Sigmoid colon (tissue), 7 donors: ENCODE data around the gene TMEM184C. TPM values are rescaled to one million over a fixed set of nuclear protein-coding genes. Genes with fewer than 3 reads are reported as not detected.

ENCODE experiments used
- DNase-seq: peaks from one replicate; pipeline ENCODE4 v3.0.0-alpha.2; 2019
- H3K27ac ChIP-seq, 4 donors: fragments of 200-600 bp; sonication (generic); one replicate each; pipeline ENCODE4 v1.5.1; 2016 to 2019; ENCODE audit warnings: mild to moderate bottlenecking in 1 of 4
- H3K27me3 ChIP-seq, 3 donors: fragments of 200-600 bp; sonication (generic); one replicate each; pipeline ENCODE4 v1.5.1; 2019; ENCODE audit warnings: mild to moderate bottlenecking in 1 of 3
- H3K36me3 ChIP-seq, 4 donors: fragments of 200-600 bp; sonication (generic); one replicate each; pipeline ENCODE4 v1.5.1; 2016 to 2019
- H3K4me1 ChIP-seq, 4 donors: fragments of 200-600 bp; sonication (generic); one replicate each; pipeline ENCODE4 v1.5.1; 2017 to 2019
- H3K4me3 ChIP-seq, 4 donors: fragments of 200-600 bp; sonication (generic); one replicate each; pipeline ENCODE4 v1.5.1; 2017 to 2019; ENCODE audit warnings: mild to moderate bottlenecking in 2 of 4, moderate library complexity in 1 of 4
- H3K9me3 ChIP-seq, 4 donors: fragments of 200-600 bp in 3 of 4; sonication (generic) in 3 of 4; one replicate each; pipeline versions ENCODE4 v1.5.1 to v1.6.1; 2013 to 2019
- CTCF ChIP-seq, 4 experiments: fragments of 450-650 bp in 3 of 4; fragments of 200-600 bp in 1 of 4; IDR thresholded peaks; one replicate each; pipeline ENCODE4 v1.5.1; 2016 to 2019; ENCODE audit warnings: antibody characterized with exemption in 4 of 4, mild to moderate bottlenecking in 3 of 4, moderate library complexity in 2 of 4
- EP300 ChIP-seq, 4 donors: sonication (generic); formaldehyde crosslinking; IDR thresholded peaks; one replicate each; pipeline ENCODE4 v1.6.1; 2017; ENCODE audit warnings: antibody characterized with exemption in 4 of 4
- POLR2A ChIP-seq, 2 donors: fragments of 450-650 bp; IDR thresholded peaks; one replicate each; pipeline ENCODE4 v1.6.1; 2016; ENCODE audit warnings: antibody characterized with exemption in 2 of 2, mild to moderate bottlenecking in 2 of 2, moderate library complexity in 2 of 2
- POLR2AphosphoS5 ChIP-seq, 4 donors: sonication (generic); formaldehyde crosslinking; IDR thresholded peaks; one replicate each; pipeline ENCODE4 v1.6.1; 2017; ENCODE audit warnings: antibody characterized with exemption in 4 of 4
- WGBS, 2 donors: extraction: QIAGEN DNeasy Blood & Tissue Kit; methylation state at CpG; one replicate each; pipeline ENCODE4 v1.1.7; 2013; 5-methylcytosine and 5-hydroxymethylcytosine counted together
- intact Hi-C: fragments of 100-400 bp; cut with DNase I; formaldehyde crosslinking; loops from one replicate; pipeline ENCODE4 v1.15.1; 2023
- polyA plus RNA-seq, 3 donors: library from polyadenylated mRNA; stranded (reverse); fragments of 200-250 nt; gene quantifications; one replicate each; pipeline ENCODE4 v1.2.3, GENCODE V29; 2013
- total RNA-seq, 4 donors: library from RNA; depleted of rRNA; stranded (reverse); fragments of >200 nt; gene quantifications; one replicate each; pipeline ENCODE4 v1.1.0, GENCODE V29; 2016
- donor health status: healthy with polysubstance abuse.
- donor health status: Bipolar disorder and iron deficiency.
- donor health status: healthy.

The TMEM184C gene
- total RNA-seq, result 10 to 100 TPM; 12.2 to 23.8 (median 20.9) TPM
- 10 to 100 TPM in 1 of 3 donors, 1 to 10 TPM in 2; 6.0 to 11.6 (median 9.6) TPM for polyA plus RNA-seq

- intact Hi-C loops, result loop anchor here (5.0 kb wide), 1 partner anchor 250 kb away; no protein-coding TSS in a partner anchor
- Histone ChIP-seq H3K27ac (peak within 1 kb of the TSS; percentile 70 to 82 (median 80)), H3K36me3 (peaks cover 0 to 3% (median 0%) of the 10 kb centered on the region in 4 donors), H3K27me3 (no peaks in the 10 kb centered on the region), H3K9me3 (no peaks in the 10 kb centered on the region), H3K4me3 (peak within 1 kb of the TSS; percentile 64 to 78 (median 68)), H3K4me1 (peaks cover 0 to 45% (median 39%) of the 10 kb centered on the region in 4 donors)
- TF ChIP-seq POLR2A (IDR thresholded peaks at IDR 0.05) (peak in 1 of 2 donors; percentile 54), CTCF (IDR thresholded peaks at IDR 0.05) (peak in 3 of 4 experiments; percentile 10 to 30 (median 18)), POLR2AphosphoS5 (IDR thresholded peaks at IDR 0.05) (peak; percentile 80 to 82 (median 80)), EP300 (IDR thresholded peaks at IDR 0.05) (no peak)
- 1% methylated on average over 37 of the region's 37 CpGs for WGBS, 2 donors
- peak; percentile 99 for DNase-seq
These were observed at the start of gene TMEM184C for GRCh38 chr4:147617173-147617840. TMEM184C (plus strand) TSS chr4:147617397; CDS start chr4:147617957, 560 bp downstream.

- TF ChIP-seq POLR2AphosphoS5 (IDR thresholded peaks at IDR 0.05) (no peak), POLR2A (IDR thresholded peaks at IDR 0.05) (no peak), EP300 (IDR thresholded peaks at IDR 0.05) (no peak), CTCF (IDR thresholded peaks at IDR 0.05) (no peak)
- no peak overlapping the region for H3K27ac ChIP-seq
- peaks cover 0 to 9% (median 0%) of the 10 kb centered on the region in 4 donors for H3K4me1 ChIP-seq
- no peak for DNase-seq
- H3K9me3 ChIP-seq, result no peaks in the 10 kb centered on the region
- no peaks in the 10 kb centered on the region for H3K36me3 ChIP-seq
- intact Hi-C loops, result no loop called here
- no peaks in the 10 kb centered on the region for H3K27me3 ChIP-seq
- 52 to 59% methylated on average over 4 of the region's 4 CpGs for WGBS, 2 donors
- no peak overlapping the region for H3K4me3 ChIP-seq
These were observed 46.6 kb upstream of the TMEM184C start for GRCh38 chr4:147570616-147571015.

GRCh38 chr4:147571036-147571770 is 46.0 kb upstream of the TMEM184C start:
- intact Hi-C loops, result no loop called here
- peaks cover 0 to 9% (median 0%) of the 10 kb centered on the region in 4 donors for H3K4me1 ChIP-seq
- no peaks in the 10 kb centered on the region for H3K27me3 ChIP-seq
- no peak overlapping the region for H3K27ac ChIP-seq
- 47 to 63% methylated on average over 5 of the region's 5 CpGs for WGBS, 2 donors
- no peaks in the 10 kb centered on the region for H3K9me3 ChIP-seq
- no peak for DNase-seq
- H3K4me3 ChIP-seq, result no peak overlapping the region
- H3K36me3 ChIP-seq, result no peaks in the 10 kb centered on the region
- no peak for TF ChIP-seq POLR2AphosphoS5 (IDR thresholded peaks at IDR 0.05)
- TF ChIP-seq EP300 (IDR thresholded peaks at IDR 0.05), result no peak
- TF ChIP-seq CTCF (IDR thresholded peaks at IDR 0.05), result no peak
- no peak for TF ChIP-seq POLR2A (IDR thresholded peaks at IDR 0.05)

GRCh38 chr4:147576084-147576483 is 41.1 kb upstream of the TMEM184C start:
- no peaks in the 10 kb centered on the region for H3K36me3 ChIP-seq
- no peaks in the 10 kb centered on the region for H3K9me3 ChIP-seq
- peaks cover 0 to under 1% (median 0%) of the 10 kb centered on the region in 4 donors for H3K4me1 ChIP-seq
- H3K4me3 ChIP-seq, result no peak overlapping the region
- H3K27me3 ChIP-seq, result no peaks in the 10 kb centered on the region
- 84 to 92% methylated on average over 3 of the region's 3 CpGs for WGBS, 2 donors
- intact Hi-C loops, result no loop called here
- TF ChIP-seq EP300 (IDR thresholded peaks at IDR 0.05), result no peak
- TF ChIP-seq POLR2A (IDR thresholded peaks at IDR 0.05), result no peak
- no peak for TF ChIP-seq POLR2AphosphoS5 (IDR thresholded peaks at IDR 0.05)
- TF ChIP-seq CTCF (IDR thresholded peaks at IDR 0.05), result no peak
- H3K27ac ChIP-seq, result no peak overlapping the region
- no peak for DNase-seq
